ENCODE data around the gene RASSF8. TPM values are rescaled to one million over a fixed set of nuclear protein-coding genes. Genes with fewer than 3 reads are reported as not detected.
A peak's percentile ranks its signal among the peaks of the same experiment; 100 is the strongest.

The RASSF8 gene
- total RNA-seq, 1 donor from 2014 or later: 60.6 TPM

GRCh38 chr12:26091822-26092221 is 133.3 kb downstream of the RASSF8 start:
- Mint-ChIP-seq H3K4me3 (no peak overlapping the region), H3K36me3 (no peaks in the 10 kb centered on the region), H3K4me1 (peaks cover 28% of the 10 kb centered on the region), H3K9me3 (no peaks in the 10 kb centered on the region), H3K27me3 (ENCODE audit: low read depth) (no peaks in the 10 kb centered on the region), H3K27ac (peak overlapping the region; percentile 24)
- DNase-seq (ENCODE audit: low spot score in 2 of 2, unreplicated experiment in 2 of 2): no peak
- TF ChIP-seq CTCF (IDR thresholded peaks at IDR 0.05; ENCODE audit: unreplicated experiment): no peak

GRCh38 chr12:26092346-26093105 is 134.0 kb downstream of the RASSF8 start:
- no peaks in the 10 kb centered on the region for H3K36me3 Mint-ChIP-seq
- peaks cover 34% of the 10 kb centered on the region for H3K4me1 Mint-ChIP-seq
- DNase-seq (ENCODE audit: low spot score in 2 of 2, unreplicated experiment in 2 of 2): no peak
- no peak overlapping the region for H3K4me3 Mint-ChIP-seq
- no peak overlapping the region for H3K27ac Mint-ChIP-seq
- TF ChIP-seq CTCF (IDR thresholded peaks at IDR 0.05; ENCODE audit: unreplicated experiment): no peak
- H3K27me3 Mint-ChIP-seq (ENCODE audit: low read depth): no peaks in the 10 kb centered on the region
- H3K9me3 Mint-ChIP-seq: no peaks in the 10 kb centered on the region

- no peak for DNase-seq (ENCODE audit: low spot score in 2 of 2, unreplicated experiment in 2 of 2)
- no peaks in the 10 kb centered on the region for H3K36me3 Mint-ChIP-seq
- H3K4me1 Mint-ChIP-seq: peaks cover 35% of the 10 kb centered on the region
- no peaks in the 10 kb centered on the region for H3K27me3 Mint-ChIP-seq (ENCODE audit: low read depth)
- no peak for TF ChIP-seq CTCF (IDR thresholded peaks at IDR 0.05; ENCODE audit: unreplicated experiment)
- no peaks in the 10 kb centered on the region for H3K9me3 Mint-ChIP-seq
- no peak overlapping the region for H3K4me3 Mint-ChIP-seq
- H3K27ac Mint-ChIP-seq: no peak overlapping the region
Measured at GRCh38 chr12:26095186-26095585, 136.7 kb downstream of the RASSF8 start.

- no peaks in the 10 kb centered on the region for H3K9me3 Mint-ChIP-seq
Measured at GRCh38 chr12:26096036-26096435, 137.6 kb downstream of the RASSF8 start.

GRCh38 chr12:26097046-26097878 is 138.8 kb downstream of the RASSF8 start:
- Mint-ChIP-seq H3K9me3 (no peaks in the 10 kb centered on the region), H3K27ac (peak overlapping the region; percentile 61), H3K4me3 (no peak overlapping the region), H3K27me3 (ENCODE audit: low read depth) (no peaks in the 10 kb centered on the region), H3K4me1 (peaks cover 33% of the 10 kb centered on the region), H3K36me3 (no peaks in the 10 kb centered on the region)
- TF ChIP-seq CTCF (IDR thresholded peaks at IDR 0.05; ENCODE audit: unreplicated experiment): peak; percentile 76
- DNase-seq (ENCODE audit: low spot score in 2 of 2, unreplicated experiment in 2 of 2): peak; percentile 38 to 69

More at GRCh38 chr12:26096036-26096435, 137.6 kb downstream of the RASSF8 start:
- Mint-ChIP-seq H3K36me3 (no peaks in the 10 kb centered on the region), H3K27me3 (ENCODE audit: low read depth) (no peaks in the 10 kb centered on the region), H3K4me3 (no peak overlapping the region), H3K4me1 (peaks cover 34% of the 10 kb centered on the region), H3K27ac (peak overlapping the region; percentile 64)
- no peak for DNase-seq (ENCODE audit: low spot score in 2 of 2, unreplicated experiment in 2 of 2)
- no peak for TF ChIP-seq CTCF (IDR thresholded peaks at IDR 0.05; ENCODE audit: unreplicated experiment)

Data from mesothelial cell of epicardium (in vitro differentiated cells).